Activated CD4-positive, alpha-beta T cell treated with anti-CD3 and anti-CD28 coated beads for 24 hours (primary cell): ENCODE data around the gene CASS4.

Experiments used
- DNase-seq, 2 donors: peaks; one replicate each; pipeline ENCODE4 v3.0.0-alpha.2; 2020; ENCODE audit warnings: low read depth in 2 of 2

Gene CASS4

GRCh38 chr20:56423886-56424285 lies 11.8 kb downstream of the CASS4 start:
- DNase-seq = no peak

GRCh38 chr20:56424931-56425330 lies 12.9 kb downstream of the CASS4 start:
- DNase-seq = no peak

GRCh38 chr20:56426026-56426425 lies 14.0 kb downstream of the CASS4 start:
- no peak for DNase-seq

DNA sequence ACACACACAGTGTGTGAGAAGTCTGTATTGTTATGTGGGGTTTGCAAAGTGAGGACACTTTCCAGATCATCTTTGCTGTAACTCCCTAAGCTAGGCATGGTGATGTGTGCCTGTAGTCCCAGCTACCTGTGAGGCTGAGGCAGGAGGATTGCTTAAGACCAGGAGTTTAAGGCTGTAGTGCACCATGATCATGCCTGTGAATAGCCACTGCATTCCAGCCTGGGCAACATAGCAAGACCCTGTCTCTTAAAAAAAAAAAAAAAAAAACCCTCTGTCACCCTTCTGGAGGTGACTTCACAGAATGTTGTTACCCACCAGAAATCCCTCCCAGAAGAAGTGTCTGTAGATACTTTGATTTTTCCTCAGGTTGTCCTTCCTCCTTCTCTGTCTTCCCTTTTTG lies 14.9 kb downstream of the CASS4 start:
- no peak for DNase-seq

- no peak for DNase-seq
Observed at GRCh38 chr20:56427797-56428196, 15.7 kb downstream of the CASS4 start.

GRCh38 chr20:56428410-56428809 lies 16.4 kb downstream of the CASS4 start:
- DNase-seq = no peak

- no peak for DNase-seq
Observed at GRCh38 chr20:56428881-56429280, 16.8 kb downstream of the CASS4 start.

GRCh38 chr20:56429502-56429901 lies 17.4 kb downstream of the CASS4 start:
- DNase-seq = peak in 1 of 2 donors; percentile 24

GRCh38 chr20:56429941-56430340 lies 17.9 kb downstream of the CASS4 start:
- DNase-seq = no peak

- no peak for DNase-seq
Observed at GRCh38 chr20:56430461-56430860, 18.4 kb downstream of the CASS4 start.

GRCh38 chr20:56430957-56431356 lies 18.9 kb downstream of the CASS4 start:
- DNase-seq = no peak

- no peak for DNase-seq
Observed at GRCh38 chr20:56431471-56431870, 19.4 kb downstream of the CASS4 start.

DNA sequence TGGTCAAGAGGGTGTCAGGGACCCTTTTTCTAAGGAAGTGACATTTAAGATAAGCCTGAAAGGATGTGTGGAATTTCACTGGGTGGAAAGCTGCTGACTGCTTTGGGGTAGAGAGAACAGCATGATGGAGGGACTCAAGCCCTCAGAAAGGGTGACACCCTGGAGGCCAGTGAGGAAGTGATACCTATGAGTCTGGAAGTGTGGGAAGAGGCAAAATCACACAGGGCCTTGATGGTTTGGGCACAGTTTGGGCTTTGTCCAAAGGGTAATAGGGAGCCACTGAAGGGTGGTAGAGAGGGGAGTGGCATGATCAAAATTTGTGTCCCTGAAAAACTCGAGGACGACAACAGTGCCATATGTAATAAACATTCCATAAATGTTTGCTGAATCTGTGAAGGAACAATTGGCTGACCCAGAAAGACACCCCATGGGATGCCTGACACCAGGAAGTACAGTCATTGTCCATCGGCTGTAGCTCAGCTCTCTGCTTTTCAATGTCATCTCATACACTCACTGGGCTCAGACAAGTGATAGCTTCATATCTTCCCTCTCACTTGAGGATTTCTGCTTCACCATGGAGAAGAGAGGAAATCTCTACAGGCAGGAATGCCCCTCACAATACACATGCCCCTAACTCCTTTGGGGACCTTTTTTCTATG lies 21.3 kb downstream of the CASS4 start:
- no peak for DNase-seq

DNA sequence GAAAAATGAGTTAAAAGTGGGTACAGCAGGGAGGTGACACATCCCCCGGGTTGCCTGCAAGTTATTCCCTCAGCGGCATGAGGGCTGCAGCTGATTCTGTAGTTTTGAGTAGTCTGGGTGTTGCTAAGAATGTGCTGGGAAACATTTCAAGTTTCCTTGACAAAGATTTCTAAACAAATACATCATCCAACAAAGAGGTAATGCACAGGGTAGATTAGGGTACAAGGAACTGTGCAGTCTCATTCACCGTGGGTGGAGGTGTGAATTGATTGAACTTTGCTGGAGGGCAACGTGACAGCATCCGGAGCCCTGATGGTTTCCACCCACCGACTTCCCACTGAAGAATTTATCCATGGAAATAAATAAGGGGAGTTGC lies 21.8 kb downstream of the CASS4 start:
- no peak for DNase-seq

DNA sequence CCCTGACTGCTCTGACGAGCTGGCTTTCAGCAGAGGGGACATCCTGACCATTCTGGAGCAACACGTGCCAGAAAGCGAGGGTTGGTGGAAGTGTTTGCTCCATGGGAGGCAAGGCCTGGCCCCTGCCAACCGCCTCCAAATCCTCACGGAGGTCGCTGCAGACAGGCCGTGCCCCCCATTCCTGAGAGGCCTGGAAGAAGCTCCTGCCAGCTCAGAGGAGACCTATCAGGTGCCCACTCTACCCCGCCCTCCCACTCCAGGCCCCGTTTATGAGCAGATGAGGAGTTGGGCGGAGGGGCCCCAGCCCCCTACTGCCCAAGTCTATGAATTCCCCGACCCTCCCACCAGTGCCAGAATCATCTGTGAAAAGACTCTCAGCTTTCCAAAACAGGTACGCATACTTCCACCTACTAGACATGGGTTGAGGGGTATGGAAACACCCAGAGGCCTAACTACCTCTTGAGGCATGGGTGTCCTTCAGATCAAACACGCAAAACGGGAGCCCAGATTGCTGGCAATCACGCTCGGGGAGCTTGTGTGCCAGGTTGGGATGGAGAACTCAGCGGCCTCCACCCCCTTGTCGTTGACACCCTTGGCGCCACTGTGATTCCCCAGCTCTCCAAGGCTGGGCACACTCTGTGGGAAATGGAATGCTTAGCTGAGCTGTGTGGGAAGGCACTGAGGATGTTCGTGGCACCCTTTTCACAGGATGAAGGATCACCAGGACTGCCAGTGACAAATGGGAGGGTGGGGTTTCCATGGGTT lies 25.3 kb downstream of the CASS4 start:
- DNase-seq = no peak

DNA sequence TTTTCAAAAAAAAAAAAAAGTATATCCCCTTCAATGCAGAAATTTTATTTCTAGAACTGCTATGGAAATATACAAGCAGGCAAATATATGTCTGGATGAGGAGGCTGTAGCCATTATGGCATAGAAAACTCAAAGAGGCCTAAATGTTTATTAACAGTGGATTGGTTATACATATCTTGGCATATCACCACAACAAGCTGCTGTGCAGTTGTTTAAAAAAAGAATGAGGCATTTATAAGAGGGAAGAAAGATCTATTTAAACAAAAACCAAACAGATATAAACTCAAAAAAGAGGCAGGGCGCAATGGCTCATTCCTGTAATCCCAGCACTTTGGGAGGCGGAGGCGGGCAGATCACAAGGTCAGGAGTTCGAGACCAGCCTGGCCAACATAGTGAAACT lies 26.2 kb downstream of the CASS4 start:
- no peak for DNase-seq

DNA sequence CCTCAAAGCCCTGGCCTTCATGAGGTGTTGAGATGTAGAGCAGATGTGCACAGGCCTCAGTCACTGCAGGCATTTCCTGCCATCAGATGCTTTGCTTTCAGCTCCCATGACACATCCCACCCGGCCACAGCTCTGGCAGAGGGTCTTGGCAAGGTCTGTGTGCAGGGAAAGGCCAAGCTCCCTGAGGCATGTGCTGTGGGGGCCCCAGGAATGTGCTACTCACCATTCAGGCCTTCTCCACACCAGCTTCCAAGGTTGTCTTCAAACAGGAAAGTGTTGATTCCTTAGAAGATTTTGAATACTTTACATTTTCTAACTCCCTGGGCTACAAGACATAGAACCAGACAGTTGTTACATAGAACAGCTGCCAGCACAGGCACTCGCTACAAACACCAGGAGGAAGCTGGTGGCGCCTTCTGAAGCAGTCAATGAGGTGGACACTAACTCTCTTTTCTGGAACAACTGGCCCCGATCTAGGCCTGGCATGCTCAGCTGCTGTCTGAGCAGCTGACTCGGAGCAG lies 27.8 kb downstream of the CASS4 start:
- no peak for DNase-seq

DNA sequence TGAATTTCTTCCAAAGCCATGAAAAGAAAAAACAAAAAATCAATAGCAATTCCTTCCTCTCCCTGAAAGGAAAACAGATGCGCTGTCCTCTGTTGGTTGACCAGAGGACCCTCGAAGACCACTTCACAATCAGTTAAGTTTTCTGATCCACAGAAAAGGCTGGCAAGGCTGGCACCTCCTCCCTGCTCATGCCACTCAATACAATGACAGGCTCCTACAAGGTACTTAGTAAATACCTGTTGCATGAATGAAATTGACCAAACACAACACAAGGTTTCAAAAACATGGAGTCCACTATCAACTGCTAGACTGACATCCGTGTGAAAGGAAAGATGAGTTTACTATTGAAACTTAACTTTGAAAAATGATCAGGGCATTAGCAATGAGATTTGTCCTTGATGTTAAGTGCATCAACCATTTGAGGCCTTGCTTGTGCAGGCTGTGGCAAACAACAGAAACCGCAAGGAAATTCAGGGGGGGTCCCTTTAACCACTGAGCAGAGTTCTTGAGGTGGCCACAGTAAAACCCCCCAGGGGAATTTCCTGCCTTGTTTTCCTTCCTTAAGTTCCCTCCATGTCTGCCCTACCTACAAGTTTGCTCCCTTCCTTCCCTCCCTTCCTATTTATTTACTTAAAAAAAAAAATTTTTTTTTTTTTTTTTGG lies 28.4 kb downstream of the CASS4 start:
- peak in 1 of 2 donors; percentile 21 for DNase-seq

DNA sequence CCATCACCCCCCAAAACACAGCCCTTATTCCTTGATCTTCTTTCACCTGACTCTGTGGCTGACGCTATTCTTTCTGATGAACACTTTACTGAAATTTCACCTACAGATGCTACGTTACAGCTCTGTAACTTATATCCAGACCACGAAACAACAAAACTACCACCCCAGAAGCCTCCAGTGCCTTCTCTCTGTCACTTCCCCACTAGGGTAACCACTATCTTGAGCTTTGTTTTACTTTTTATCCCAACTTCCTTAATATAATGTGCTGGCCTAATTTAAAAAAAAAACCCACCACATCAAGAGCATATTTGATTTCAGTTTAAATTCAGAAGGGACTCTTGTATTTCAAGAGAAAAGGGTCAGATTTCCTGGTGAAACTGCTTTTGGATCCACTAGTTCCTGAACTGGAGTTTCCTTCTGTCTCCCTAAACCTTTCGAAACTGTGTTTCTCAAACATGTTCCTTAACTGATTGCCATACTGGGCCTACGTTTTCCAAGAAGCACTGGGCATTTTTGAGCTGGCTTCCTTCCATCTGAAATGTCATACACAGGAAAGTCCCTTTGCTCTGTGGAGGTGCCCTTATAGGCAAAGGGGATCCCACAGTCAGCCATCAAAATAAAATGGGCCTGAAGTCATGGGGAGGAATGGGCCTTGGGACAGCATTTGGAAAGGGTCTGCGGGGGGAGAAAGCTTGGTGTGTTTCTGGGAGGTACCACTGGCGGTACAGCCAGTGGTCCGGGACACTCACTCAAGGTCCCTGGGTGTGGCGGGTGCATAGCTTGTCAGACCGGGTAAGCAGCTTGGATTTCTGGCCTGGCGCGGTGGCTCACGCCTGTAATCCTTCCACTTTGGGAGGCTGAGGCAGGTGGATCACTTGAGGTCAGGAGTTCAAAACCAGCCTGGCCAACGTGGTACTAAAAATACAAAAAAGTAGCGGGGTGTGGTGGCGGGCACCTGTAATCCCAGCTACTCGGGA lies 30.6 kb downstream of the CASS4 start:
- DNase-seq = no peak

GRCh38 chr20:56443654-56444540 lies 31.8 kb downstream of the CASS4 start:
- no peak for DNase-seq

DNA sequence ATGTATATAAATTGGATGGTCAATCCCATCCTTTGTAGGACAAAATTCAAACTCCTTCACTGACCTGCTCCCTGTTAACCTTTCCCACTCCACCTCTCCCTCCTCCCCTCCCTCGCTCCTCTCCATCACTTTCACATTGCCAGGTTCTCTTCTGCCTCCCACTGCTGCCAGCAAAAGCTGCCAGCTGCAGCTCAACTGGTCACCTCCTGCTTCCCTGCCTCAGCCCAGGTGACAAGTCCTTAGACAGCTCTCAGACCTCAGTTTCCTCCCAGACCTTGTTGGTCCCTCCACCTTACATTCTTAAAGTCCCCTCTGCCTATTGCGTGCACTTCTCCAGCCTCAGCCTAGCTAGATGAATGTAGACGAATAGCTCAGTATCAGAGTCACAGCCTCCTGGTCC lies 33.1 kb downstream of the CASS4 start:
- no peak for DNase-seq
